MM.1S (cell line): ENCODE data around the gene TMC3.

Experiments
- CTCF ChIP-seq: fragments of 300-600 bp; sonication (generic); IDR thresholded peaks from 2 replicates; pipeline ENCODE4 v1.5.1; 2016; ENCODE audit warnings: antibody characterized with exemption, low read length, mixed read lengths
- EZH2 ChIP-seq: fragments of 300-600 bp; sonication (generic); optimal IDR thresholded peaks from 2 replicates; pipeline ENCODE3; 2017; ENCODE audit warnings: low read depth, mild to moderate bottlenecking, antibody characterized with exemption, low read length, mixed read lengths
- EZH2phosphoT487 ChIP-seq: fragments of 300-600 bp; sonication (generic); IDR thresholded peaks from 2 replicates; pipeline ENCODE4 v1.6.1; 2018; ENCODE audit warnings: antibody characterized with exemption, low read length

DNA sequence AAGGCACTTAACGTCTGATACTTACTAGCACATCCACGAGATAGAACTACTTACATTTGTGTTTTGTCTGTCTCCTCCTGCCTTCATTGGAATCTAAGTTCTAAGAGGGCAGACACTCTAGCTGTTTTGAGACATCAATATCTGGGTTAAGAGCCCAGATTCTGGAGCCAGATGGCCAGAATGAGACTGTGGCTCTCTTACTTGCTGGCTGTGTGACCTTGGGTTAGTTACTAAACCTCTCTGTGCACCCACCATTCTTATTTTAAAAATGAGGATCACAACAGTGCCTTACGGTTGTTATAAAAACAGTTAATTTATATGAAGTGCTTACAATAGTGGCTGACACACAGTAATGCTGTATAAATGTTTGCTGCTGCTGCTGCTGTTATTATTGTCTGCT is 57.7 kb downstream of the TMC3 start:
- TF ChIP-seq CTCF (no peak), EZH2 (no peak), EZH2phosphoT487 (no peak)
